Mucosa of stomach (tissue), 1 donor: ENCODE results near the gene CFL1.

Experiments
- H3K27me3 ChIP-seq: one replicate; pipeline ENCODE4 v1.7.0; 2013; ENCODE audit warnings: mild to moderate bottlenecking, low read length; ENCODE audit not compliant: control insufficient read depth, insufficient read depth
- H3K36me3 ChIP-seq: one replicate; pipeline ENCODE4 v1.7.0; 2013; ENCODE audit warnings: low read length; ENCODE audit not compliant: control insufficient read depth, insufficient read depth
- H3K4me1 ChIP-seq: one replicate; pipeline ENCODE4 v1.7.0; 2013; ENCODE audit warnings: mild to moderate bottlenecking, low read length; ENCODE audit not compliant: control insufficient read depth, insufficient read depth
- H3K4me3 ChIP-seq: one replicate; pipeline ENCODE4 v1.7.0; 2013; ENCODE audit warnings: low read length
- H3K9ac ChIP-seq: one replicate; pipeline ENCODE4 v1.7.0; 2013; ENCODE audit warnings: mild to moderate bottlenecking, low read length, moderate library complexity
- H3K9me3 ChIP-seq: one replicate; pipeline ENCODE4 v1.7.0; 2013; ENCODE audit warnings: mild to moderate bottlenecking, low read length, moderate library complexity; ENCODE audit not compliant: control insufficient read depth
- donor health status: Pancreatic carcinoma.

Gene CFL1

GRCh38 chr11:65885231-65885630 is 27.3 kb upstream of the CFL1 start:
- Histone ChIP-seq H3K9ac (no peak overlapping the region), H3K36me3 (peaks cover 15% of the 10 kb centered on the region), H3K4me1 (peaks cover 48% of the 10 kb centered on the region), H3K4me3 (no peak overlapping the region), H3K9me3 (no peaks in the 10 kb centered on the region), H3K27me3 (no peaks in the 10 kb centered on the region)

GRCh38 chr11:65884716-65885092 is 26.7 kb upstream of the CFL1 start:
- Histone ChIP-seq H3K9ac (no peak overlapping the region), H3K9me3 (no peaks in the 10 kb centered on the region), H3K27me3 (no peaks in the 10 kb centered on the region), H3K4me1 (peaks cover 42% of the 10 kb centered on the region), H3K36me3 (peaks cover 15% of the 10 kb centered on the region), H3K4me3 (no peak overlapping the region)

GRCh38 chr11:65883786-65884715 is 26.1 kb upstream of the CFL1 start:
- H3K27me3 ChIP-seq, result no peaks in the 10 kb centered on the region
- H3K4me1 ChIP-seq, result peaks cover 36% of the 10 kb centered on the region
- no peak overlapping the region for H3K4me3 ChIP-seq
- peaks cover 15% of the 10 kb centered on the region for H3K36me3 ChIP-seq
- H3K9ac ChIP-seq, result no peak overlapping the region
- no peaks in the 10 kb centered on the region for H3K9me3 ChIP-seq

- no peak overlapping the region for H3K4me3 ChIP-seq
- H3K4me1 ChIP-seq, result peaks cover 32% of the 10 kb centered on the region
- H3K36me3 ChIP-seq, result peaks cover 15% of the 10 kb centered on the region
- no peak overlapping the region for H3K9ac ChIP-seq
- no peaks in the 10 kb centered on the region for H3K9me3 ChIP-seq
- no peaks in the 10 kb centered on the region for H3K27me3 ChIP-seq
Observed at GRCh38 chr11:65883058-65883761, 25.2 kb upstream of the CFL1 start.

GRCh38 chr11:65882120-65883057 is 24.4 kb upstream of the CFL1 start:
- H3K36me3 ChIP-seq, result peaks cover 15% of the 10 kb centered on the region
- peaks cover 27% of the 10 kb centered on the region for H3K4me1 ChIP-seq
- H3K9me3 ChIP-seq, result no peaks in the 10 kb centered on the region
- H3K27me3 ChIP-seq, result no peaks in the 10 kb centered on the region
- H3K9ac ChIP-seq, result no peak overlapping the region
- no peak overlapping the region for H3K4me3 ChIP-seq

- peaks cover 13% of the 10 kb centered on the region for H3K4me1 ChIP-seq
- no peaks in the 10 kb centered on the region for H3K27me3 ChIP-seq
- H3K4me3 ChIP-seq, result no peak overlapping the region
- no peak overlapping the region for H3K9ac ChIP-seq
- H3K9me3 ChIP-seq, result no peaks in the 10 kb centered on the region
- peaks cover 15% of the 10 kb centered on the region for H3K36me3 ChIP-seq
Observed at GRCh38 chr11:65880844-65881421, 23.0 kb upstream of the CFL1 start.

GRCh38 chr11:65880027-65880426 is 22.0 kb upstream of the CFL1 start:
- Histone ChIP-seq H3K4me1 (peaks cover 7% of the 10 kb centered on the region), H3K27me3 (no peaks in the 10 kb centered on the region), H3K9ac (no peak overlapping the region), H3K4me3 (no peak overlapping the region), H3K36me3 (peaks cover 15% of the 10 kb centered on the region), H3K9me3 (no peaks in the 10 kb centered on the region)

- no peaks in the 10 kb centered on the region for H3K9me3 ChIP-seq
- H3K4me3 ChIP-seq, result no peak within 1 kb of the TSS
- no peak within 1 kb of the TSS for H3K9ac ChIP-seq
- peaks cover 3% of the 10 kb centered on the region for H3K4me1 ChIP-seq
- H3K27me3 ChIP-seq, result no peaks in the 10 kb centered on the region
- H3K36me3 ChIP-seq, result peaks cover 15% of the 10 kb centered on the region
Observed at GRCh38 chr11:65879617-65880016, 21.6 kb upstream of the CFL1 start, which contains the start of gene CTSW. Gene CTSW, plus strand, starts transcription at chr11:65879837. Its CDS starts 18 bp downstream, at chr11:65879855.

GRCh38 chr11:65873318-65874156 is 15.6 kb upstream of the CFL1 start:
- Histone ChIP-seq H3K4me1 (peaks cover 11% of the 10 kb centered on the region), H3K9ac (peak overlapping the region; percentile 65), H3K27me3 (peaks cover 5% of the 10 kb centered on the region)

GRCh38 chr11:65872586-65873317 is 14.8 kb upstream of the CFL1 start, which contains the start of gene EFEMP2:
Gene EFEMP2, minus strand, starts transcription at chr11:65872800. Its CDS starts 446 bp downstream, at chr11:65872354.
- peaks cover 5% of the 10 kb centered on the region for H3K27me3 ChIP-seq
- H3K9ac ChIP-seq, result peak within 1 kb of the TSS; percentile 65
- peak within 1 kb of the TSS; percentile 26 for H3K4me3 ChIP-seq
- peaks cover 11% of the 10 kb centered on the region for H3K4me1 ChIP-seq
- no peaks in the 10 kb centered on the region for H3K9me3 ChIP-seq
- H3K36me3 ChIP-seq, result no peaks in the 10 kb centered on the region

More at GRCh38 chr11:65873318-65874156, 15.6 kb upstream of the CFL1 start:
- H3K9me3 ChIP-seq, result no peaks in the 10 kb centered on the region
- H3K36me3 ChIP-seq, result no peaks in the 10 kb centered on the region
- H3K4me3 ChIP-seq, result peak overlapping the region; percentile 26
